Tibial artery (tissue), 4 donors: ENCODE measurements around the gene AK2.
A peak's percentile ranks its signal among the peaks of the same experiment; 100 is the strongest.

Experiments used
- DNase-seq, 2 donors: peaks; one replicate each; pipeline ENCODE4 v3.0.0-alpha.2; 2019
- H3K27ac ChIP-seq, 2 donors: fragments of 200-600 bp; sonication (generic) in 1 of 2; 1 replicate in 1 of 2; 2 replicates in 1 of 2; pipeline ENCODE4 v1.5.1; 2018 to 2019; ENCODE audit warnings: mild to moderate bottlenecking in 1 of 2
- H3K27me3 ChIP-seq, 2 donors: fragments of 200-600 bp; sonication (generic) in 1 of 2; one replicate each; pipeline versions ENCODE4 v1.5.1 to v1.6.0; 2016 to 2019
- H3K36me3 ChIP-seq, 3 donors: fragments of 200-600 bp; sonication (generic) in 2 of 3; one replicate each; pipeline ENCODE4 v1.5.1; 2016 to 2019; ENCODE audit warnings: mild to moderate bottlenecking in 2 of 3
- H3K4me1 ChIP-seq, 4 donors: fragments of 200-600 bp; sonication (generic) in 2 of 4; 1 replicate in 3 of 4; 2 replicates in 1 of 4; pipeline ENCODE4 v1.5.1; 2016 to 2019
- H3K4me3 ChIP-seq, 2 donors: fragments of 200-600 bp; sonication (generic) in 1 of 2; 1 replicate in 1 of 2; 2 replicates in 1 of 2; pipeline ENCODE4 v1.5.1; 2018 to 2019; ENCODE audit warnings: mild to moderate bottlenecking in 2 of 2
- H3K9me3 ChIP-seq, 3 donors: fragments of 200-600 bp; sonication (generic) in 1 of 3; one replicate each; pipeline ENCODE4 v1.5.1; 2016 to 2019
- CTCF ChIP-seq, 2 experiments: fragments of 200-600 bp in 1 of 2; fragments of 450-650 bp in 1 of 2; IDR thresholded peaks; one replicate each; pipeline ENCODE4 v1.5.1; 2017 to 2019; ENCODE audit warnings: antibody characterized with exemption in 2 of 2, mild to moderate bottlenecking in 1 of 2, moderate library complexity in 1 of 2
- intact Hi-C: fragments of 100-400 bp; cut with DNase I; formaldehyde crosslinking; loops from one replicate; pipeline ENCODE4 v1.15.0; 2023; ENCODE audit warnings: low total_unique reads

AK2 gene

DNA sequence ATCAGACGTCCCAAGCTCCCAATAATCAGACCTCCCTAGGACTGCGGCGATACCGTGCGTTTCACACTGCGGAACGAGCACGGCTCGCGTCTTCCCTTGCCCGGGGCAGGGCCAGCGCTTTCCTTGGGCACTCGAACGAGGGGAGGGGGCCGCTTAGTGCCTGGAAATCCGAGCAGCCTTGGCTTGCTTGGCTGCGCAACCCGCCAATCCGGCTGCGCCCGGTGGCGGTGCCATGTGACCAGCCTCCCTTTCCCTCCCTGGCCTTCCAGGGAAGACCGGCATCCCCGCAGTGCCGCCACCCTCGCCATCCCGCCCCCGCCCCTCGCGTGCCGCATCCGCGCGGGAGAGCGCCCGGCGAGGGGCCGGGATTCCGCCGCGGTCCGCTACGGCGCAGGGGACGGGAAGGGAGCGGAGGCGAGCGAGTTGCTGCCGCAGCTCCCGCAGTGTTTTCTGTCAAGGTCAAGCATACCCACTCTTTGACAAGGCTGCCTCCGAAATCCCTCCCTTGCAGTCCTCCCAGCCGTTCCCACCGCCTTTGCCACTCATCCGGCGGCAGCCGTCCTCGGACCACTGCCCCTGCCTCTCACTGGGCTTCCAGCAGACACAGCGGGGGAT is 63.8 kb downstream of the AK2 start:
- Histone ChIP-seq H3K4me1 (peaks cover 0 to 14% (median 7%) of the 10 kb centered on the region in 4 donors), H3K27ac (peak overlapping the region; percentile 21 to 42), H3K4me3 (peak overlapping the region; percentile 56 to 65), H3K27me3 (no peaks in the 10 kb centered on the region), H3K36me3 (no peaks in the 10 kb centered on the region), H3K9me3 (no peaks in the 10 kb centered on the region)
- intact Hi-C loops = no loop called here
- TF ChIP-seq CTCF (IDR thresholded peaks at IDR 0.05) = no peak
- DNase-seq = peak; percentile 37 to 80

GRCh38 chr1:32971576-32971975 is 65.1 kb downstream of the AK2 start:
- TF ChIP-seq CTCF (IDR thresholded peaks at IDR 0.05) = no peak
- no peaks in the 10 kb centered on the region for H3K36me3 ChIP-seq
- H3K9me3 ChIP-seq = no peaks in the 10 kb centered on the region
- intact Hi-C loops = no loop called here
- no peak overlapping the region for H3K4me3 ChIP-seq
- no peak for DNase-seq
- peaks cover 0 to 19% (median 7%) of the 10 kb centered on the region in 4 donors for H3K4me1 ChIP-seq
- H3K27ac ChIP-seq = no peak overlapping the region
- no peaks in the 10 kb centered on the region for H3K27me3 ChIP-seq

DNA sequence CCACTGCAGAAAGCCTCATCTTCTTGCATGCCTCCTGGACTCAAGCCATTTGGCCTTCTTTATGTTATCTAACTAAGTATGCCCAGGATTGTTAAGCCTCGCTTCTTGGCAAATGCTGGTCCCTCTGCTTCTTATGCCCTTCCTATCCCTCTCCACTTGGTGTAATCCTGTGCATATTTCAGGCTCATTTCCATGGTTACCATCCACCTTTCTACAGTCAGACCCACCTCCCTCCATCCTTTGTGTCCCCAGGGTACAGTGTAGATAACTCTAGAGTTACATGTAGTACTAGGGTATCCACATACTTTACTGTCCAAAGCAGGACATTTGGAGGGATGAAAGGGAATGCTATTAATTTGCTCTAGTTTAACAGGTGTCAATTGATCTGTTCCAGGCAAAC is 65.5 kb downstream of the AK2 start:
- intact Hi-C loops = no loop called here

DNA sequence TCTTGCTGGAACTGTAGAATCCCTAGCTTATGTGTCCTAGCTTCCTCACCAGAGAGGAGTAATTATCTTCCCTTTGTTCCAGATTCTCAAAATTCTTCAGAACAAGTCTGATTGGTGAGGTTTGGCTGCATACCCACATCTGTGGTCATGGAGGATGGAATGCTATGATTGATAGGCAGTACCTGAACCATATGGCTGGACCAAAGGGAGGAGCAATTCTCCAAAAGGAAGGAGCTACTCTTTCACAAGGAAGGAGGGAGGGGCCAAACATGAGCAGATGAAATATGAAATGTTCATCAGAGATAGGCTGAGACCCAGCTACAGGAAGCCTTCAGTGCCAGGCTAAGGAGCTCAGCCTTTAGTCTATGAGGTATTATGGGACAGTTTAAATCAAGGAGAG is 67.1 kb downstream of the AK2 start:
- no peak for TF ChIP-seq CTCF (IDR thresholded peaks at IDR 0.05)
- peaks cover 0 to 19% (median 7%) of the 10 kb centered on the region in 4 donors for H3K4me1 ChIP-seq
- intact Hi-C loops = no loop called here
- no peaks in the 10 kb centered on the region for H3K36me3 ChIP-seq
- no peaks in the 10 kb centered on the region for H3K27me3 ChIP-seq
- H3K4me3 ChIP-seq = no peak overlapping the region
- H3K27ac ChIP-seq = no peak overlapping the region
- no peaks in the 10 kb centered on the region for H3K9me3 ChIP-seq
- DNase-seq = peak in 1 of 2 donors; percentile 6

More for the DNA sequence above, 65.5 kb downstream of the AK2 start:
- no peaks in the 10 kb centered on the region for H3K27me3 ChIP-seq
- H3K27ac ChIP-seq = no peak overlapping the region
- no peaks in the 10 kb centered on the region for H3K36me3 ChIP-seq
- no peaks in the 10 kb centered on the region for H3K9me3 ChIP-seq
- TF ChIP-seq CTCF (IDR thresholded peaks at IDR 0.05) = no peak
- DNase-seq = no peak
- peaks cover 0 to 19% (median 7%) of the 10 kb centered on the region in 4 donors for H3K4me1 ChIP-seq
- H3K4me3 ChIP-seq = no peak overlapping the region

- no peaks in the 10 kb centered on the region for H3K36me3 ChIP-seq
- peak overlapping the region in 1 of 2 donors; percentile 33 for H3K27ac ChIP-seq
- no peak overlapping the region for H3K4me3 ChIP-seq
- intact Hi-C loops = no loop called here
- H3K4me1 ChIP-seq = peaks cover 0 to 21% (median 8%) of the 10 kb centered on the region in 4 donors
- no peak for DNase-seq
- no peaks in the 10 kb centered on the region for H3K27me3 ChIP-seq
- TF ChIP-seq CTCF (IDR thresholded peaks at IDR 0.05) = no peak
- no peaks in the 10 kb centered on the region for H3K9me3 ChIP-seq
These were observed 68.7 kb downstream of the AK2 start for GRCh38 chr1:32967888-32968568.
